HepG2 (cell line): ENCODE measurements around the gene TPM2. TPM values are rescaled to one million over a fixed set of nuclear protein-coding genes. Genes with fewer than 3 reads are reported as not detected.
A peak's percentile ranks its signal among the peaks of the same experiment; 100 is the strongest.

Experiments used
- BCLAF1 ChIP-seq: fragments of 450-650 bp; IDR thresholded peaks from 2 replicates; pipeline ENCODE4 v1.6.1; 2017; ENCODE audit warnings: mild to moderate bottlenecking
- EEA1 ChIP-seq: sonication (generic); formaldehyde crosslinking; IDR thresholded peaks from 2 replicates; pipeline ENCODE4 v1.5.1; 2020; ENCODE audit warnings: mild to moderate bottlenecking, missing genetic modification reagents, borderline replicate concordance
- KDM3A ChIP-seq: IDR thresholded peaks from 2 replicates; pipeline ENCODE4 v1.6.1; 2018; ENCODE audit warnings: low read depth, missing compliant biosample characterization
- NFE2L1 ChIP-seq: sonication (generic); formaldehyde crosslinking; IDR thresholded peaks from 2 replicates; pipeline ENCODE4 v1.4.0; 2020; ENCODE audit warnings: missing genetic modification reagents, mild to moderate bottlenecking, borderline replicate concordance
- PBX3 ChIP-seq: sonication (generic); formaldehyde crosslinking; IDR thresholded peaks from 2 replicates; pipeline ENCODE4 v1.8.1; 2023; ENCODE audit warnings: missing genetic modification reagents, inconsistent platforms, borderline replicate concordance
- PHF5A ChIP-seq: IDR thresholded peaks from one replicate; pipeline ENCODE4 v1.6.1; 2018; ENCODE audit warnings: low read depth, missing genetic modification reagents; ENCODE audit not compliant: unreplicated experiment
- RARG ChIP-seq: sonication (generic); formaldehyde crosslinking; IDR thresholded peaks from 2 replicates; pipeline ENCODE4 v1.4.0; 2020; ENCODE audit warnings: low read depth, mild to moderate bottlenecking, missing genetic modification reagents
- ZNF749 ChIP-seq: sonication (generic); formaldehyde crosslinking; IDR thresholded peaks from 2 replicates; pipeline ENCODE4 v1.8.0; 2022; ENCODE audit warnings: mild to moderate bottlenecking, missing genetic modification reagents, moderate library complexity, borderline replicate concordance
- ZNF839 ChIP-seq: sonication (generic); formaldehyde crosslinking; IDR thresholded peaks from 2 replicates; pipeline ENCODE4 v1.4.0; 2020; ENCODE audit warnings: missing genetic modification reagents, mild to moderate bottlenecking, borderline replicate concordance
- polyA plus RNA-seq, 8 experiments: library from polyadenylated mRNA; depleted of rRNA in 3 of 8; stranded (reverse) in 7 of 8; unstranded in 1 of 8; fragments of >200 nt; fragmentation: Illumina TruSeq in 4 of 8; extraction: Trizol in 4 of 8; gene quantifications; 2 replicates each; pipeline versions ENCODE4 v1.2.1 to v1.2.3, GENCODE V29; 2011 to 2016; ENCODE audit warnings: low read depth in 4 of 8, missing spikeins in 1 of 8, mixed read lengths in 1 of 8; ENCODE audit not compliant: insufficient read depth in 1 of 8
- total RNA-seq, 5 experiments: library from RNA; depleted of rRNA; stranded (reverse); fragments of >200 nt; fragmentation: Illumina TruSeq; extraction: Trizol; gene quantifications; 2 replicates each; pipeline ENCODE4 v1.2.3, GENCODE V29; 2016; ENCODE audit warnings: low read depth in 1 of 5
- TF ChIP-seq, protein P1 (sequence below), 2 experiments: fragments of 450-650 bp in 1 of 2; sonication (generic) in 1 of 2; formaldehyde crosslinking in 1 of 2; IDR thresholded peaks; 2 replicates each; pipeline versions ENCODE4 v1.6.1 to v1.8.0; 2016 to 2022; ENCODE audit warnings: antibody characterized with exemption in 1 of 2, mild to moderate bottlenecking in 1 of 2, missing genetic modification reagents in 1 of 2
- TF ChIP-seq, protein P2 (sequence below): sonication (generic); formaldehyde crosslinking; IDR thresholded peaks from 2 replicates; pipeline ENCODE4 v1.4.0; 2020; ENCODE audit warnings: missing genetic modification reagents, borderline replicate concordance

The TPM2 gene
- total and polyA plus RNA-seq, 2 of the 13 experiments (the other 11 are each of a cell fraction or from before 2014, with no cell fraction given): 3.1 to 10.7 TPM

GRCh38 chr9:35646533-35647265 is 43.0 kb downstream of the TPM2 start (continued):
- no peak for TF ChIP-seq NFE2L1 (CRISPR knock-in tag)
- TF ChIP-seq KDM3A: peak; percentile 89
- no peak for TF ChIP-seq PBX3
- TF ChIP-seq, protein P1, sequence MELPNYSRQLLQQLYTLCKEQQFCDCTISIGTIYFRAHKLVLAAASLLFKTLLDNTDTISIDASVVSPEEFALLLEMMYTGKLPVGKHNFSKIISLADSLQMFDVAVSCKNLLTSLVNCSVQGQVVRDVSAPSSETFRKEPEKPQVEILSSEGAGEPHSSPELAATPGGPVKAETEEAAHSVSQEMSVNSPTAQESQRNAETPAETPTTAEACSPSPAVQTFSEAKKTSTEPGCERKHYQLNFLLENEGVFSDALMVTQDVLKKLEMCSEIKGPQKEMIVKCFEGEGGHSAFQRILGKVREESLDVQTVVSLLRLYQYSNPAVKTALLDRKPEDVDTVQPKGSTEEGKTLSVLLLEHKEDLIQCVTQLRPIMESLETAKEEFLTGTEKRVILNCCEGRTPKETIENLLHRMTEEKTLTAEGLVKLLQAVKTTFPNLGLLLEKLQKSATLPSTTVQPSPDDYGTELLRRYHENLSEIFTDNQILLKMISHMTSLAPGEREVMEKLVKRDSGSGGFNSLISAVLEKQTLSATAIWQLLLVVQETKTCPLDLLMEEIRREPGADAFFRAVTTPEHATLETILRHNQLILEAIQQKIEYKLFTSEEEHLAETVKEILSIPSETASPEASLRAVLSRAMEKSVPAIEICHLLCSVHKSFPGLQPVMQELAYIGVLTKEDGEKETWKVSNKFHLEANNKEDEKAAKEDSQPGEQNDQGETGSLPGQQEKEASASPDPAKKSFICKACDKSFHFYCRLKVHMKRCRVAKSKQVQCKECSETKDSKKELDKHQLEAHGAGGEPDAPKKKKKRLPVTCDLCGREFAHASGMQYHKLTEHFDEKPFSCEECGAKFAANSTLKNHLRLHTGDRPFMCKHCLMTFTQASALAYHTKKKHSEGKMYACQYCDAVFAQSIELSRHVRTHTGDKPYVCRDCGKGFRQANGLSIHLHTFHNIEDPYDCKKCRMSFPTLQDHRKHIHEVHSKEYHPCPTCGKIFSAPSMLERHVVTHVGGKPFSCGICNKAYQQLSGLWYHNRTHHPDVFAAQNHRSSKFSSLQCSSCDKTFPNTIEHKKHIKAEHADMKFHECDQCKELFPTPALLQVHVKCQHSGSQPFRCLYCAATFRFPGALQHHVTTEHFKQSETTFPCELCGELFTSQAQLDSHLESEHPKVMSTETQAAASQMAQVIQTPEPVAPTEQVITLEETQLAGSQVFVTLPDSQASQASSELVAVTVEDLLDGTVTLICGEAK (IDR thresholded peaks at IDR 0.05): no peak
- TF ChIP-seq, protein P1 (CRISPR knock-in tag; IDR thresholded peaks at IDR 0.05): no peak
- TF ChIP-seq RARG (CRISPR knock-in tag): no peak
- no peak for TF ChIP-seq ZNF839
- TF ChIP-seq BCLAF1: no peak
- TF ChIP-seq EEA1 (CRISPR knock-in tag): 0 out of 2 replicates have a peak, but pooled peaks have one; percentile 27
- TF ChIP-seq, protein P2, sequence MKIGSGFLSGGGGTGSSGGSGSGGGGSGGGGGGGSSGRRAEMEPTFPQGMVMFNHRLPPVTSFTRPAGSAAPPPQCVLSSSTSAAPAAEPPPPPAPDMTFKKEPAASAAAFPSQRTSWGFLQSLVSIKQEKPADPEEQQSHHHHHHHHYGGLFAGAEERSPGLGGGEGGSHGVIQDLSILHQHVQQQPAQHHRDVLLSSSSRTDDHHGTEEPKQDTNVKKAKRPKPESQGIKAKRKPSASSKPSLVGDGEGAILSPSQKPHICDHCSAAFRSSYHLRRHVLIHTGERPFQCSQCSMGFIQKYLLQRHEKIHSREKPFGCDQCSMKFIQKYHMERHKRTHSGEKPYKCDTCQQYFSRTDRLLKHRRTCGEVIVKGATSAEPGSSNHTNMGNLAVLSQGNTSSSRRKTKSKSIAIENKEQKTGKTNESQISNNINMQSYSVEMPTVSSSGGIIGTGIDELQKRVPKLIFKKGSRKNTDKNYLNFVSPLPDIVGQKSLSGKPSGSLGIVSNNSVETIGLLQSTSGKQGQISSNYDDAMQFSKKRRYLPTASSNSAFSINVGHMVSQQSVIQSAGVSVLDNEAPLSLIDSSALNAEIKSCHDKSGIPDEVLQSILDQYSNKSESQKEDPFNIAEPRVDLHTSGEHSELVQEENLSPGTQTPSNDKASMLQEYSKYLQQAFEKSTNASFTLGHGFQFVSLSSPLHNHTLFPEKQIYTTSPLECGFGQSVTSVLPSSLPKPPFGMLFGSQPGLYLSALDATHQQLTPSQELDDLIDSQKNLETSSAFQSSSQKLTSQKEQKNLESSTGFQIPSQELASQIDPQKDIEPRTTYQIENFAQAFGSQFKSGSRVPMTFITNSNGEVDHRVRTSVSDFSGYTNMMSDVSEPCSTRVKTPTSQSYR (CRISPR knock-in tag): no peak
- TF ChIP-seq ZNF749 (CRISPR knock-in tag): no peak
- TF ChIP-seq PHF5A: no peak
